Gastroesophageal sphincter (tissue), 4 donors: ENCODE results near the gene GGA3. TPM values are rescaled to one million over a fixed set of nuclear protein-coding genes. Genes with fewer than 3 reads are reported as not detected.
"Not testable (repeated sequence)": the region's sequence is repeated elsewhere in the genome, so short reads cannot be mapped to it uniquely, and the experiment has no call there.

Experiments
- ATAC-seq: fragments of 150-250 bp; one replicate; pipeline ENCODE4 v1.9.1; 2016; ENCODE audit warnings: mild to moderate bottlenecking, moderate library complexity
- H3K27ac ChIP-seq, 4 donors: fragments of 200-600 bp; sonication (generic) in 3 of 4; 1 replicate in 3 of 4; 2 replicates in 1 of 4; pipeline ENCODE4 v1.5.1; 2016 to 2019
- H3K27me3 ChIP-seq: fragments of 200-600 bp; sonication (generic); one replicate; pipeline ENCODE4 v1.5.1; 2019
- H3K36me3 ChIP-seq, 2 donors: fragments of 200-600 bp; sonication (generic); one replicate each; pipeline ENCODE4 v1.5.1; 2019; ENCODE audit warnings: control low read depth in 1 of 2
- H3K4me1 ChIP-seq, 3 donors: fragments of 200-600 bp; sonication (generic); 1 replicate in 2 of 3; 2 replicates in 1 of 3; pipeline ENCODE4 v1.5.1; 2016 to 2019; ENCODE audit warnings: control low read depth in 2 of 3
- H3K4me3 ChIP-seq, 2 donors: fragments of 200-600 bp; sonication (generic); one replicate each; pipeline ENCODE4 v1.5.1; 2019; ENCODE audit warnings: mild to moderate bottlenecking in 1 of 2, moderate library complexity in 1 of 2
- H3K9me3 ChIP-seq, 3 donors: fragments of 200-600 bp; sonication (generic); one replicate each; pipeline ENCODE4 v1.5.1; 2017 to 2019; ENCODE audit warnings: control low read depth in 2 of 3
- EP300 ChIP-seq: sonication (generic); formaldehyde crosslinking; IDR thresholded peaks from one replicate; pipeline ENCODE4 v1.6.1; 2017; ENCODE audit warnings: antibody characterized with exemption, mild to moderate bottlenecking
- POLR2A ChIP-seq, 2 donors: fragments of 450-650 bp; IDR thresholded peaks; one replicate each; pipeline ENCODE4 v1.6.1; 2017; ENCODE audit warnings: antibody characterized with exemption in 2 of 2, mild to moderate bottlenecking in 2 of 2, moderate library complexity in 1 of 2
- POLR2AphosphoS5 ChIP-seq: sonication (generic); formaldehyde crosslinking; IDR thresholded peaks from one replicate; pipeline ENCODE4 v1.6.1; 2017; ENCODE audit warnings: antibody characterized with exemption
- WGBS, 2 donors: methylation state at CpG; one replicate each; pipeline ENCODE4 v1.1.5; 2018; ENCODE audit warnings: low coverage in 1 of 2; 5-methylcytosine and 5-hydroxymethylcytosine counted together
- total RNA-seq, 4 donors: library from RNA; depleted of rRNA; stranded (reverse); fragments of >200 nt; gene quantifications; one replicate each; pipeline ENCODE4 v1.1.0, GENCODE V29; 2016
- TF ChIP-seq, protein P1 (sequence below), 4 experiments: fragments of 200-600 bp in 2 of 4; fragments of 450-650 bp in 2 of 4; sonication (generic) in 1 of 4; IDR thresholded peaks; one replicate each; pipeline ENCODE4 v1.5.1; 2017 to 2019; ENCODE audit warnings: antibody characterized with exemption in 4 of 4, mild to moderate bottlenecking in 2 of 4, moderate library complexity in 2 of 4

Gene GGA3
- total RNA-seq, 4 donors from 2014 or later: 19.5 to 27.8 (median 24.5) TPM

- Histone ChIP-seq H3K27ac (no peak overlapping the region), H3K4me1 (peaks cover 0 to 27% (median 8%) of the 10 kb centered on the region in 3 donors), H3K27me3 (no peaks in the 10 kb centered on the region), H3K9me3 (no peaks in the 10 kb centered on the region), H3K4me3 (no peak overlapping the region), H3K36me3 (peaks cover 0 to 44% of the 10 kb centered on the region in 2 donors)
- WGBS, 2 donors: 50 to 93% methylated on average over 1 to 6 of the region's 12 CpGs
- no peak for TF ChIP-seq POLR2A (IDR thresholded peaks at IDR 0.05)
- TF ChIP-seq EP300: no peak
- TF ChIP-seq POLR2AphosphoS5: no peak
- TF ChIP-seq, protein P1, sequence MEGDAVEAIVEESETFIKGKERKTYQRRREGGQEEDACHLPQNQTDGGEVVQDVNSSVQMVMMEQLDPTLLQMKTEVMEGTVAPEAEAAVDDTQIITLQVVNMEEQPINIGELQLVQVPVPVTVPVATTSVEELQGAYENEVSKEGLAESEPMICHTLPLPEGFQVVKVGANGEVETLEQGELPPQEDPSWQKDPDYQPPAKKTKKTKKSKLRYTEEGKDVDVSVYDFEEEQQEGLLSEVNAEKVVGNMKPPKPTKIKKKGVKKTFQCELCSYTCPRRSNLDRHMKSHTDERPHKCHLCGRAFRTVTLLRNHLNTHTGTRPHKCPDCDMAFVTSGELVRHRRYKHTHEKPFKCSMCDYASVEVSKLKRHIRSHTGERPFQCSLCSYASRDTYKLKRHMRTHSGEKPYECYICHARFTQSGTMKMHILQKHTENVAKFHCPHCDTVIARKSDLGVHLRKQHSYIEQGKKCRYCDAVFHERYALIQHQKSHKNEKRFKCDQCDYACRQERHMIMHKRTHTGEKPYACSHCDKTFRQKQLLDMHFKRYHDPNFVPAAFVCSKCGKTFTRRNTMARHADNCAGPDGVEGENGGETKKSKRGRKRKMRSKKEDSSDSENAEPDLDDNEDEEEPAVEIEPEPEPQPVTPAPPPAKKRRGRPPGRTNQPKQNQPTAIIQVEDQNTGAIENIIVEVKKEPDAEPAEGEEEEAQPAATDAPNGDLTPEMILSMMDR (IDR thresholded peaks at IDR 0.05): no peak
- ATAC-seq: no peak
Measured at GRCh38 chr17:75207760-75208159, 53.6 kb downstream of the GGA3 start.

GRCh38 chr17:75207050-75207407, 54.4 kb downstream of the GGA3 start:
- H3K4me3 ChIP-seq: peak overlapping the region in 1 of 2 donors; percentile 8
- 71 to 85% methylated on average over 5 to 7 of the region's 8 CpGs for WGBS, 2 donors
- not testable (repeated sequence) for H3K27me3 ChIP-seq, H3K9me3 ChIP-seq, H3K27ac ChIP-seq, ATAC-seq
- peaks cover 0 to 27% (median 8%) of the 10 kb centered on the region in 3 donors for H3K4me1 ChIP-seq
- peaks cover 0 to 38% of the 10 kb centered on the region in 2 donors for H3K36me3 ChIP-seq

- WGBS, 2 donors: 0% methylated on average over 11 to 12 of the region's 22 CpGs
- Histone ChIP-seq H3K9me3 (no peaks in the 10 kb centered on the region), H3K27me3 (no peaks in the 10 kb centered on the region), H3K4me1 (peaks cover 0 to 27% (median 8%) of the 10 kb centered on the region in 3 donors), H3K27ac (peak overlapping the region; percentile 86 to 95 (median 91)), H3K36me3 (peaks cover 0 to 25% of the 10 kb centered on the region in 2 donors), H3K4me3 (peak overlapping the region; percentile 73 to 97)
- no peak for ATAC-seq
- TF ChIP-seq POLR2A (IDR thresholded peaks at IDR 0.05): no peak
- TF ChIP-seq, protein P1 (IDR thresholded peaks at IDR 0.05): no peak
- no peak for TF ChIP-seq POLR2AphosphoS5
- TF ChIP-seq EP300: no peak
Measured at GRCh38 chr17:75205793-75206163, 55.6 kb downstream of the GGA3 start.

DNA sequence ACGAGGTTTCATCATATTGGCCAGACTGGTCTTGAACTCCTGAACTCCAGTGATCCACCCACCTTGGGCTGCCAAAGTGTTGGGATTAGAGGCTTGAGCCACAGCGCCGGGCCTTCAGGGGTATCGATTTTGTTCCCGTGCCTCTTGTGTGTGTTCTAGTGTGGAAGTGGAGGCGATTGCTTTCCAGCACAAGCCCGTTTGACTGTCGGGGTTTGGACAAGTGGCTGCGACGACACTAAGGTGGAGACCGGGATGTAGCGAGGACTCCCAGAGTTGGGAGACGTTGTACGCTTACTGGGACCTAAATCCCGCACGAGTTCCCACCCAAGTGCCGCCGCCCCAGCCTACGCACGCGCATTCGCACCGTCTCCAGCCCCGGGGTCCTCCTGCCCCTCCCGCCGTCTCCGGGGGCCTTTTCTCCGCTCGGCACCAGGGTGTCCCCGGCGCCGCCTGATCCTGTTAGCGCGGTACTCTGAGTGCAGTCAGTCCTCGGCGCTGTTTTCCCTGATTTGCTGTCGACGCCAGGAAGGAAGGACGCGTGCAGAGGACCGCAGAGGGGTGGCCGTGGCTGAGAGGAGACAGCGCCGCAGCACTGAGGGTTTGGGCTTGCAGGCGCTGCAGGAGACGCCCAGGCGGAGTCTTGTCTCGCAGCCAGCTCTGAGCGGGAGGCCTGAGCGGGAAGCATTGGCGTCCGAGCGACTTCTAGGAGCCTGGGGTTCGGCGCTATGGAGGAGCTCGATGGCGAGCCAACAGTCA, 56.2 kb downstream of the GGA3 start, which contains the start of gene NUP85:
Gene NUP85, plus strand, starts transcription at position 643 of the 756 bp plus-strand sequence. Its CDS starts 83 bp downstream, at position 726.
- WGBS, 2 donors: 0% methylated on average over 3 of the region's 57 CpGs; no CpG with 5 or more reads in 1 of the 2 donors

DNA sequence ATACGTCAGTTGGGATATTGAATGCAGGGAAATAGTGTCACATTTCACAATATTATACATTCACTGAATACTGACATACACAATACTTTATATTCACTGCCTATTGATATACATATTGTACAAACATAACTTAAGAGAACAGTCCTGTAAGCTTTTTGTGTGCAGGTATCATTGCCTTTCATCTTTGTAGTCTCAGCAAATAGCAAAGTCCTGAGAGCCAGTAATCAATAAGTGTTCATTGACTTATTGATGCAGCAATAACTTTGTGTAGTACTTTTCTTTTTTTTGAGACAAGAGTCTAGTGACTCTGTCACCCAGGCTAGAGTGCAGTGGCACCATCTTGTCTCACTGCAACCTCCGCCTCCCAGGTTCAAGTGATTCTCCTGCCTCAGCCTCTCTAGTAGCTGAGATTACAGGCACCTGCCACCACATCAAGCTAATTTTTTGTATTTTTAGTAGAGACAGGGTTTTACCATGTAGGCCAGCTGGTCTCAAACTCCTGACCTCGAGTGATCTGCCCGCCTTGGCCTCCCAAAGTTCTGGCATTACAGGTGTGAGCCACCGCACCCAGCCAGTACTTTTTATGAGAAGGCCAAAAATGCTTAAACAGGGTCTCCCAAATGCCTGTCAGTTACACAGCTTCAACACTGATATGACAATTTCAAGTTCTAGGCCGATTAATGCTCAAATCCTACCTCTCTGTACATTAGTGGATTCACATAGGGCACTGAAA, 61.4 kb downstream of the GGA3 start:
- Histone ChIP-seq H3K36me3 (no peaks in the 10 kb centered on the region), H3K27ac (no peak overlapping the region), H3K4me3 (no peak overlapping the region), H3K27me3 (no peaks in the 10 kb centered on the region), H3K9me3 (no peaks in the 10 kb centered on the region), H3K4me1 (peaks cover 0 to 7% (median 0%) of the 10 kb centered on the region in 3 donors)
- TF ChIP-seq POLR2AphosphoS5 (no peak), EP300 (no peak), POLR2A (IDR thresholded peaks at IDR 0.05) (no peak)
- TF ChIP-seq, protein P1 (IDR thresholded peaks at IDR 0.05): no peak
- WGBS, 2 donors: 79 to 88% methylated on average over 2 to 6 of the region's 6 CpGs
- no peak for ATAC-seq

More for the DNA sequence above, 56.2 kb downstream of the GGA3 start, which contains the start of gene NUP85:
- Histone ChIP-seq H3K9me3 (no peaks in the 10 kb centered on the region), H3K27ac (peak within 1 kb of the TSS; percentile 86 to 95 (median 91)), H3K4me3 (peak within 1 kb of the TSS; percentile 73 to 97), H3K36me3 (peaks cover 0 to 20% of the 10 kb centered on the region in 2 donors), H3K27me3 (no peaks in the 10 kb centered on the region), H3K4me1 (peaks cover 0 to 27% (median 8%) of the 10 kb centered on the region in 3 donors)
- peak; percentile 97 for ATAC-seq
- TF ChIP-seq, protein P1 (IDR thresholded peaks at IDR 0.05): peak in 2 of 4 experiments; percentile 1 to 25
- TF ChIP-seq EP300 (no peak), POLR2AphosphoS5 (peak; percentile 86), POLR2A (IDR thresholded peaks at IDR 0.05) (peak; percentile 77 to 78)
